Gastrocnemius medialis (tissue), 4 donors: ENCODE data around the gene LBHD2. TPM values are rescaled to one million over a fixed set of nuclear protein-coding genes. Genes with fewer than 3 reads are reported as not detected.

Source experiments
- ATAC-seq, 2 donors: fragments of 150-250 bp; one replicate each; pipeline ENCODE4 v1.9.1; 2016
- DNase-seq, 2 donors: peaks; one replicate each; pipeline ENCODE4 v3.0.0-alpha.2; 2019
- H3K27ac ChIP-seq, 4 donors: fragments of 200-600 bp; sonication (generic); 1 replicate in 1 of 4; 2 replicates in 3 of 4; pipeline ENCODE4 v1.5.1; 2016 to 2018; ENCODE audit warnings: mild to moderate bottlenecking in 2 of 4, moderate library complexity in 1 of 4
- H3K27me3 ChIP-seq, 3 donors: fragments of 200-600 bp; sonication (generic) in 2 of 3; 1 replicate in 1 of 3; 2 replicates in 2 of 3; pipeline versions ENCODE4 v1.5.1 to v1.6.0; 2016 to 2019; ENCODE audit warnings: mild to moderate bottlenecking in 1 of 3, moderate library complexity in 1 of 3
- H3K36me3 ChIP-seq, 2 donors: fragments of 200-600 bp; sonication (generic) in 1 of 2; one replicate each; pipeline ENCODE4 v1.5.1; 2017 to 2018
- H3K4me1 ChIP-seq, 2 donors: fragments of 200-600 bp; sonication (generic) in 1 of 2; one replicate each; pipeline ENCODE4 v1.5.1; 2016 to 2017; ENCODE audit warnings: mild to moderate bottlenecking in 2 of 2
- H3K4me3 ChIP-seq, 4 donors: fragments of 200-600 bp; sonication (generic) in 3 of 4; 1 replicate in 1 of 4; 2 replicates in 3 of 4; pipeline ENCODE4 v1.5.1; 2016 to 2019; ENCODE audit warnings: mild to moderate bottlenecking in 2 of 4
- H3K9me3 ChIP-seq, 3 donors: fragments of 200-600 bp; sonication (generic) in 2 of 3; 1 replicate in 1 of 3; 2 replicates in 2 of 3; pipeline ENCODE4 v1.5.1; 2016 to 2019
- CTCF ChIP-seq, 5 experiments: fragments of 450-650 bp in 3 of 5; fragments of 200-600 bp in 2 of 5; sonication (generic) in 2 of 5; IDR thresholded peaks in 4 of 5; conservative IDR thresholded peaks in 1 of 5; 1 replicate in 4 of 5; 2 replicates in 1 of 5; pipeline ENCODE4 v1.5.1; 2016 to 2019; ENCODE audit warnings: antibody characterized with exemption in 5 of 5, mild to moderate bottlenecking in 3 of 5, moderate library complexity in 3 of 5
- POLR2A ChIP-seq, 2 donors: fragments of 450-650 bp; IDR thresholded peaks; one replicate each; pipeline ENCODE4 v1.6.1; 2017; ENCODE audit warnings: antibody characterized with exemption in 2 of 2, mild to moderate bottlenecking in 2 of 2, moderate library complexity in 2 of 2
- in situ Hi-C, 4 donors: fragments of 200-750 bp; cut with MboI; loops; one replicate each; pipeline versions ENCODE4 v1.15.0 to v1.8.0; 2017; ENCODE audit warnings: low sequenced_read_pairs in 4 of 4
- intact Hi-C: fragments of 100-400 bp; cut with DNase I; formaldehyde crosslinking; loops from one replicate; pipeline ENCODE4 v1.15.1; 2023; ENCODE audit warnings: low total_unique reads
- total RNA-seq, 4 donors: library from RNA; depleted of rRNA; stranded (reverse); fragments of >200 nt; gene quantifications; one replicate each; pipeline versions ENCODE4 v1.1.0 to v1.2.3, GENCODE V29; 2016

LBHD2 gene
- total RNA-seq, 4 donors from 2014 or later, result not detected

GRCh38 chr14:103134919-103135318 is 50.9 kb downstream of the LBHD2 start:
- Histone ChIP-seq H3K27me3 (no peaks in the 10 kb centered on the region), H3K4me1 (peaks cover 2 to 7% of the 10 kb centered on the region in 2 donors), H3K4me3 (no peak overlapping the region), H3K9me3 (no peaks in the 10 kb centered on the region), H3K36me3 (peaks cover 0 to 32% of the 10 kb centered on the region in 2 donors), H3K27ac (peak overlapping the region in 2 of 4 donors; percentile 74 to 83)
- ATAC-seq, result no peak
- in situ Hi-C loops, result no loop called here
- intact Hi-C loops, result no loop called here
- TF ChIP-seq POLR2A (IDR thresholded peaks at IDR 0.05) (no peak), CTCF (IDR thresholded peaks at IDR 0.05 in 4 of 5, conservative IDR thresholded peaks at IDR 0.05 in 1 of 5) (no peak)
- no peak for DNase-seq

- H3K4me3 ChIP-seq, result no peak overlapping the region
- ATAC-seq, result no peak
- TF ChIP-seq POLR2A (IDR thresholded peaks at IDR 0.05) (no peak), CTCF (IDR thresholded peaks at IDR 0.05 in 4 of 5, conservative IDR thresholded peaks at IDR 0.05 in 1 of 5) (no peak)
- peaks cover 2 to 7% of the 10 kb centered on the region in 2 donors for H3K4me1 ChIP-seq
- H3K27me3 ChIP-seq, result no peaks in the 10 kb centered on the region
- intact Hi-C loops (no loop called here), in situ Hi-C loops (no loop called here)
- H3K27ac ChIP-seq, result peak overlapping the region; percentile 57 to 83 (median 66)
- DNase-seq, result no peak
- H3K36me3 ChIP-seq, result peaks cover 0 to 26% of the 10 kb centered on the region in 2 donors
- no peaks in the 10 kb centered on the region for H3K9me3 ChIP-seq
These were observed 51.6 kb downstream of the LBHD2 start for GRCh38 chr14:103135333-103136260.

- intact Hi-C loops, result no loop called here
- Histone ChIP-seq H3K9me3 (no peaks in the 10 kb centered on the region), H3K27ac (peak overlapping the region; percentile 57 to 83 (median 66)), H3K27me3 (no peaks in the 10 kb centered on the region), H3K4me1 (peaks cover 2 to 7% of the 10 kb centered on the region in 2 donors), H3K4me3 (no peak overlapping the region), H3K36me3 (peaks cover 0 to 26% of the 10 kb centered on the region in 2 donors)
- in situ Hi-C loops, result no loop called here
- DNase-seq (peak; percentile 60 to 67), ATAC-seq (peak; percentile 92 to 95)
- no peak for TF ChIP-seq POLR2A (IDR thresholded peaks at IDR 0.05)
- no peak for TF ChIP-seq CTCF (IDR thresholded peaks at IDR 0.05 in 4 of 5, conservative IDR thresholded peaks at IDR 0.05 in 1 of 5)
These were observed 52.6 kb downstream of the LBHD2 start for GRCh38 chr14:103136388-103137271.

- H3K4me1 ChIP-seq, result peaks cover 2 to 7% of the 10 kb centered on the region in 2 donors
- intact Hi-C loops (no loop called here), in situ Hi-C loops (no loop called here)
- peak overlapping the region in 3 of 4 donors; percentile 59 to 83 (median 74) for H3K27ac ChIP-seq
- H3K9me3 ChIP-seq, result no peaks in the 10 kb centered on the region
- DNase-seq, result no peak
- H3K36me3 ChIP-seq, result peaks cover 0 to 23% of the 10 kb centered on the region in 2 donors
- no peak for TF ChIP-seq CTCF (IDR thresholded peaks at IDR 0.05 in 4 of 5, conservative IDR thresholded peaks at IDR 0.05 in 1 of 5)
- no peak for TF ChIP-seq POLR2A (IDR thresholded peaks at IDR 0.05)
- ATAC-seq, result no peak
- no peaks in the 10 kb centered on the region for H3K27me3 ChIP-seq
- H3K4me3 ChIP-seq, result no peak overlapping the region
These were observed 53.8 kb downstream of the LBHD2 start for GRCh38 chr14:103137689-103138300.
